Smooth muscle cell (in vitro differentiated cells): ENCODE data around the gene CPNE1. TPM values are rescaled to one million over a fixed set of nuclear protein-coding genes. Genes with fewer than 3 reads are reported as not detected.

ENCODE experiments used
- DNase-seq: peaks from one replicate; lab custom pipeline; 2025; ENCODE audit not compliant: unreplicated experiment; lab: John Stamatoyannopoulos, UW
- H2AFZ ChIP-seq: fragments of 200-600 bp; sonication (generic); 2 replicates; pipeline ENCODE4 v1.6.0; 2016; ENCODE audit warnings: antibody characterized with exemption, low read depth, mild to moderate bottlenecking
- H3F3A ChIP-seq: fragments of 200-600 bp; sonication (generic); 2 replicates; pipeline ENCODE4 v1.6.0; 2017; ENCODE audit warnings: antibody characterized with exemption, low read depth
- H3K27ac ChIP-seq: fragments of 200-600 bp; sonication (generic); 2 replicates; pipeline ENCODE4 v1.5.1; 2016; ENCODE audit warnings: low read depth, mild to moderate bottlenecking
- H3K27me3 ChIP-seq: fragments of 200-600 bp; sonication (generic); 2 replicates; pipeline ENCODE4 v1.6.1; 2016; ENCODE audit warnings: low read depth, mild to moderate bottlenecking
- H3K36me3 ChIP-seq: fragments of 200-600 bp; sonication (generic); 2 replicates; pipeline ENCODE4 v1.5.1; 2016; ENCODE audit warnings: low read depth
- H3K4me1 ChIP-seq: fragments of 200-600 bp; sonication (generic); 2 replicates; pipeline ENCODE4 v1.5.1; 2016; ENCODE audit warnings: low read depth
- H3K4me2 ChIP-seq: fragments of 200-600 bp; sonication (generic); 2 replicates; pipeline ENCODE4 v1.6.0; 2016; ENCODE audit warnings: mild to moderate bottlenecking
- H3K4me3 ChIP-seq: fragments of 200-600 bp; sonication (generic); 2 replicates; pipeline ENCODE4 v1.5.1; 2016; ENCODE audit warnings: mild to moderate bottlenecking
- H3K79me2 ChIP-seq: fragments of 200-600 bp; sonication (generic); 2 replicates; pipeline ENCODE4 v1.6.0; 2016; ENCODE audit warnings: low read depth, mild to moderate bottlenecking
- H3K9ac ChIP-seq: fragments of 200-600 bp; sonication (generic); 2 replicates; pipeline ENCODE4 v1.6.0; 2016; ENCODE audit warnings: low read depth
- H3K9me3 ChIP-seq: fragments of 200-600 bp; sonication (generic); replicated peaks from 2 replicates; pipeline ENCODE4 v1.5.1; 2016; ENCODE audit warnings: low read depth
- H4K20me1 ChIP-seq: fragments of 200-600 bp; sonication (generic); 2 replicates; pipeline ENCODE4 v1.6.0; 2016; ENCODE audit warnings: low read depth
- WGBS: methylation state at CpG from one replicate; pipeline ENCODE4 v1.1.7; 2016; ENCODE audit warnings: low lambda C conversion rate; 5-methylcytosine and 5-hydroxymethylcytosine counted together
- polyA plus RNA-seq: library from polyadenylated mRNA; unstranded; fragments of >200 nt; fragmentation: Nextera tagmentation; extraction: Ambion mirVana; gene quantifications from 2 replicates; pipeline ENCODE4 v1.2.1, GENCODE V29; 2016
- total RNA-seq: library from RNA; depleted of rRNA; stranded (reverse); fragments of >200 nt; gene quantifications from 2 replicates; pipeline ENCODE4 v1.2.3, GENCODE V29; 2014
- TF ChIP-seq, protein P1 (sequence below): fragments of 200-600 bp; sonication (generic); IDR thresholded peaks from 2 replicates; pipeline ENCODE4 v1.5.1; 2017; ENCODE audit warnings: borderline replicate concordance, mild to moderate bottlenecking, antibody characterized with exemption; ENCODE audit not compliant: insufficient read depth, poor library complexity, severe bottlenecking

Gene CPNE1
- total and polyA plus RNA-seq, 2 experiments from 2014 or later, result 140 to 156 TPM

DNA sequence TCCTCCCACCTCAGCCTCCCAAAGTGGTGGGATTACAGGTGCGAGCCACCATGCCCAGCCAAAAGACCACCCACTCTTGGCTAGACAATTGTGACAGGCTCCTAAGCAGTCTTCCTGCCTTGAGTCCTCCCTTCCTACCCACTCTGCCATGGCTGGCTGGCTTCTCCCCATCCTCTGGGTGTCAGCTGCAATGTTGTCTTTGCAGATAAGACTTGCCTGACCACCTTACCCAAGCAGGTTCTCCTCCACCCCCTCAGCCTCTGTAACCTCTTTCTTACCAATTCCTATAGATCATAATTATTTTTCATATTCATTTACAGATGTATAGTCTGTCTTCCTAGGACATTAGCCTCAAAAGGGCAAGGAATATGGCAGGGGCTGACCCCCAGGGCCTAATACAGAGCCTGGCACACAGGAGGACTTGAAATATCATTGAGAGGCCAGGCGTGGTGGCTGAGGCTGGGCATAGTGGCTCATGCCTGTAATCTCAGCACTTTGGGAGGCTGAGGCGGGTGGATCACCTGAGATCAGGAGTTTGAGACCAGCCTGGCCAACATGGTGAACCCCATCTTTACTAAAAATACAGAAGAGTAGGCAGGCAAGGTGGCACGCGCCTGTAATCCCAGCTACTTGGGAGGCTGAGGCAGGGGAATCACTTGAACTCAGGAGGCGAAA, 77.8 kb downstream of the CPNE1 start:
- Histone ChIP-seq H4K20me1 (no peaks in the 10 kb centered on the region), H3K27ac (no peak overlapping the region), H3K4me3 (no peak overlapping the region), H3K9me3 (no peaks in the 10 kb centered on the region), H2AFZ (no peak overlapping the region), H3K9ac (no peak overlapping the region), H3F3A (no peaks in the 10 kb centered on the region), H3K79me2 (no peaks in the 10 kb centered on the region), H3K4me2 (no peak overlapping the region), H3K27me3 (no peaks in the 10 kb centered on the region), H3K36me3 (no peaks in the 10 kb centered on the region), H3K4me1 (no peaks in the 10 kb centered on the region)
- no peak for DNase-seq
- over 99% methylated on average over 6 of the region's 6 CpGs for WGBS
- TF ChIP-seq, protein P1, sequence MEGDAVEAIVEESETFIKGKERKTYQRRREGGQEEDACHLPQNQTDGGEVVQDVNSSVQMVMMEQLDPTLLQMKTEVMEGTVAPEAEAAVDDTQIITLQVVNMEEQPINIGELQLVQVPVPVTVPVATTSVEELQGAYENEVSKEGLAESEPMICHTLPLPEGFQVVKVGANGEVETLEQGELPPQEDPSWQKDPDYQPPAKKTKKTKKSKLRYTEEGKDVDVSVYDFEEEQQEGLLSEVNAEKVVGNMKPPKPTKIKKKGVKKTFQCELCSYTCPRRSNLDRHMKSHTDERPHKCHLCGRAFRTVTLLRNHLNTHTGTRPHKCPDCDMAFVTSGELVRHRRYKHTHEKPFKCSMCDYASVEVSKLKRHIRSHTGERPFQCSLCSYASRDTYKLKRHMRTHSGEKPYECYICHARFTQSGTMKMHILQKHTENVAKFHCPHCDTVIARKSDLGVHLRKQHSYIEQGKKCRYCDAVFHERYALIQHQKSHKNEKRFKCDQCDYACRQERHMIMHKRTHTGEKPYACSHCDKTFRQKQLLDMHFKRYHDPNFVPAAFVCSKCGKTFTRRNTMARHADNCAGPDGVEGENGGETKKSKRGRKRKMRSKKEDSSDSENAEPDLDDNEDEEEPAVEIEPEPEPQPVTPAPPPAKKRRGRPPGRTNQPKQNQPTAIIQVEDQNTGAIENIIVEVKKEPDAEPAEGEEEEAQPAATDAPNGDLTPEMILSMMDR, result no peak

DNA sequence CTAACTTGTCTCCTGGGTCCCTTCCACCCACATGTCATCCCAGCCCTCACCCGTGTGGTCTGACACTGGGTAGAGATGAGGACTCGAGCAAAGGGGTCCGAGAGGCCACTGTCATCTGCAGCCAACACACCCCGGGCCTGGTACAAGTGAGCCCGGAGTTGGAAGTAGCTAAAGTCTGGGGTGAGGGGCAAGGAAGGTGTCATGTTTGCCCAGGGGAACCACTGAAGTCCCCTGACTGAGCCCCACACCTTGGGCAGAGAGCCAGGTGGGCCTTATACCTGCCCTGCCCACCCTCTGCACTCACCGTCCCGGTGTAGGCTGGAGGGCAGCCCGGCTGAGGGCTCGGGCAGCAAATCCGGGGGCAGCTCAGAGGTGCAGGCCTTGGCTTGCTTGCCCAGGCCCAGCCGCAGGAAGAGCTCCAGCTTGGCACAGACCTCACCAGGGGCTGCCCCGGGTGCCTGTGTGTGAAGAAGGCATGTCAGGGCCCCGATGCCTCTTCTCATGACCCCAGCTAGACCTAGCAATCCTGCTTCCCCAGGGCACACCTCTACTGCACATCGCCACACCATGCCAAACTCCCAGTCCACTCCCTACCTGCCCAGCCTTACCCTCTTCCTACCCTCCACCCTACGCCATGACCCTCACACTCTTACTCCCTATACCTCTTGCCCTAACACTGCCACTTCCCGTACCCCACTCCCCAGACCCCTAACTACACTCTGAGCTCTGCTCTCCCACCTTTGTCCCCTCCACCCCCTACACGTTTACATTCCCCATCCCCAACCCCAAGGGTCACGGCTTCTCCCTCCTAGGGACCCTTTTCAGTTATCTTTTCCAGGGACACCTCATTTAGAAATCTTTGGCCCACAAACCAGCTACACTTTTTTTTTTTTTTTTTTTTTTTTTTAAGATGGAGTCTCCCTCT, 80.8 kb downstream of the CPNE1 start:
- H3K4me3 ChIP-seq, result no peak overlapping the region
- H3K9me3 ChIP-seq, result no peaks in the 10 kb centered on the region
- H2AFZ ChIP-seq, result no peak overlapping the region
- no peak for DNase-seq
- TF ChIP-seq, protein P1, result no peak
- no peak overlapping the region for H3K4me2 ChIP-seq
- no peak overlapping the region for H3K27ac ChIP-seq
- H4K20me1 ChIP-seq, result no peaks in the 10 kb centered on the region
- H3F3A ChIP-seq, result no peaks in the 10 kb centered on the region
- no peaks in the 10 kb centered on the region for H3K4me1 ChIP-seq
- H3K36me3 ChIP-seq, result no peaks in the 10 kb centered on the region
- no peak overlapping the region for H3K9ac ChIP-seq
- WGBS, result 93% methylated on average over 16 of the region's 18 CpGs
- no peaks in the 10 kb centered on the region for H3K79me2 ChIP-seq
- no peaks in the 10 kb centered on the region for H3K27me3 ChIP-seq

GRCh38 chr20:35582741-35583404, 81.8 kb downstream of the CPNE1 start:
- no peaks in the 10 kb centered on the region for H3K79me2 ChIP-seq
- H3K4me3 ChIP-seq, result no peak overlapping the region
- no peaks in the 10 kb centered on the region for H3K9me3 ChIP-seq
- H2AFZ ChIP-seq, result no peak overlapping the region
- TF ChIP-seq, protein P1, result no peak
- H3K4me2 ChIP-seq, result no peak overlapping the region
- H3F3A ChIP-seq, result no peaks in the 10 kb centered on the region
- H3K4me1 ChIP-seq, result no peaks in the 10 kb centered on the region
- H3K36me3 ChIP-seq, result no peaks in the 10 kb centered on the region
- no peaks in the 10 kb centered on the region for H4K20me1 ChIP-seq
- H3K9ac ChIP-seq, result no peak overlapping the region
- no peak overlapping the region for H3K27ac ChIP-seq
- DNase-seq, result no peak
- no peaks in the 10 kb centered on the region for H3K27me3 ChIP-seq
- WGBS, result 87% methylated on average over 12 of the region's 12 CpGs
